NCI-H1092 treated with DMSO at 0.1 percent for 48 hours (cell line): Measurements from ENCODE around the gene HDGFL3.
"Not testable (repeated sequence)": the region's sequence is repeated elsewhere in the genome, so short reads cannot be mapped to it uniquely, and the experiment has no call there.

Experiments used
- DNase-seq: peaks from one replicate; lab custom pipeline; 2025; lab: John Stamatoyannopoulos, UW

HDGFL3 gene

GRCh38 chr15:83193721-83194120, 13.9 kb downstream of the HDGFL3 start:
- DNase-seq: no peak

- DNase-seq: no peak
Measured at GRCh38 chr15:83192742-83193141, 14.9 kb downstream of the HDGFL3 start.

GRCh38 chr15:83190450-83190849, 17.2 kb downstream of the HDGFL3 start:
- no peak for DNase-seq

- no peak for DNase-seq
Measured at GRCh38 chr15:83185561-83185960, 22.1 kb downstream of the HDGFL3 start.

GRCh38 chr15:83178869-83179325, 28.7 kb downstream of the HDGFL3 start:
- no peak for DNase-seq

GRCh38 chr15:83178390-83178789, 29.2 kb downstream of the HDGFL3 start:
- no peak for DNase-seq

- no peak for DNase-seq
Measured at GRCh38 chr15:83174891-83175290, 32.7 kb downstream of the HDGFL3 start.

GRCh38 chr15:83170474-83171165, 37.0 kb downstream of the HDGFL3 start:
- DNase-seq: no peak

GRCh38 chr15:83169576-83169975, 38.0 kb downstream of the HDGFL3 start:
- not testable (repeated sequence) for DNase-seq

- DNase-seq: no peak
Measured at GRCh38 chr15:83166830-83167229, 40.8 kb downstream of the HDGFL3 start.

- no peak for DNase-seq
Measured at GRCh38 chr15:83166218-83166617, 41.4 kb downstream of the HDGFL3 start.

- no peak for DNase-seq
Measured at GRCh38 chr15:83164771-83165404, 42.7 kb downstream of the HDGFL3 start.

GRCh38 chr15:83164111-83164770, 43.4 kb downstream of the HDGFL3 start:
- DNase-seq: no peak

GRCh38 chr15:83163032-83163431, 44.6 kb downstream of the HDGFL3 start:
- DNase-seq: no peak

GRCh38 chr15:83160741-83161140, 46.9 kb downstream of the HDGFL3 start:
- no peak for DNase-seq

- DNase-seq: no peak
Measured at GRCh38 chr15:83158393-83158792, 49.2 kb downstream of the HDGFL3 start.

- DNase-seq: no peak
Measured at GRCh38 chr15:83155942-83156341, 51.7 kb downstream of the HDGFL3 start.

- DNase-seq: no peak
Measured at GRCh38 chr15:83153288-83153687, 54.3 kb downstream of the HDGFL3 start.

GRCh38 chr15:83144771-83145170, 62.9 kb downstream of the HDGFL3 start:
- no peak for DNase-seq

- not testable (repeated sequence) for DNase-seq
Measured at GRCh38 chr15:83142151-83142550, 65.5 kb downstream of the HDGFL3 start.

GRCh38 chr15:83132861-83133523, 74.6 kb downstream of the HDGFL3 start:
- no peak for DNase-seq

GRCh38 chr15:83129791-83130190, 77.8 kb downstream of the HDGFL3 start:
- no peak for DNase-seq
